ENCODE measurements around the gene SPESP1. TPM values are rescaled to one million over a fixed set of nuclear protein-coding genes. Genes with fewer than 3 reads are reported as not detected.
"Not testable (repeated sequence)": the region's sequence is repeated elsewhere in the genome, so short reads cannot be mapped to it uniquely, and the experiment has no call there.

Gene SPESP1
- polyA plus RNA-seq, 4 donors: 4.5 to 5.6 (median 5.3) TPM

- DNase-seq (ENCODE audit: low read depth in 4 of 4, low spot score in 2 of 4): no peak
Observed at GRCh38 chr15:68962465-68962864, 32.1 kb downstream of the SPESP1 start.

- not testable (repeated sequence) for DNase-seq (ENCODE audit: low read depth in 4 of 4, low spot score in 2 of 4)
Observed at GRCh38 chr15:68963719-68964118, 33.4 kb downstream of the SPESP1 start.

- no peak for DNase-seq (ENCODE audit: low read depth in 4 of 4, low spot score in 2 of 4)
Observed at GRCh38 chr15:68966996-68967395, 36.7 kb downstream of the SPESP1 start.

GRCh38 chr15:68967948-68968347 lies 37.6 kb downstream of the SPESP1 start:
- no peak for DNase-seq (ENCODE audit: low read depth in 4 of 4, low spot score in 2 of 4)

- no peak for DNase-seq (ENCODE audit: low read depth in 4 of 4, low spot score in 2 of 4)
Observed at GRCh38 chr15:68969298-68969697, 39.0 kb downstream of the SPESP1 start.

- DNase-seq (ENCODE audit: low read depth in 4 of 4, low spot score in 2 of 4): no peak
Observed at GRCh38 chr15:68972201-68973065, 42.1 kb downstream of the SPESP1 start.

GRCh38 chr15:68975651-68976160 lies 45.4 kb downstream of the SPESP1 start:
- DNase-seq (ENCODE audit: low read depth in 4 of 4, low spot score in 2 of 4): not testable (repeated sequence)

- DNase-seq (ENCODE audit: low read depth in 4 of 4, low spot score in 2 of 4): not testable (repeated sequence)
Observed at GRCh38 chr15:68977426-68977825, 47.1 kb downstream of the SPESP1 start.

GRCh38 chr15:68979006-68979405 lies 48.7 kb downstream of the SPESP1 start:
- no peak for DNase-seq (ENCODE audit: low read depth in 4 of 4, low spot score in 2 of 4)

- no peak for DNase-seq (ENCODE audit: low read depth in 4 of 4, low spot score in 2 of 4)
Observed at GRCh38 chr15:68979816-68980215, 49.5 kb downstream of the SPESP1 start.

- no peak for DNase-seq (ENCODE audit: low read depth in 4 of 4, low spot score in 2 of 4)
Observed at GRCh38 chr15:68980786-68981185, 50.5 kb downstream of the SPESP1 start.

- no peak for DNase-seq (ENCODE audit: low read depth in 4 of 4, low spot score in 2 of 4)
Observed at GRCh38 chr15:68981941-68982340, 51.6 kb downstream of the SPESP1 start.

GRCh38 chr15:68982976-68983563 lies 52.7 kb downstream of the SPESP1 start:
- DNase-seq (ENCODE audit: low read depth in 4 of 4, low spot score in 2 of 4): no peak

GRCh38 chr15:68983961-68984481 lies 53.7 kb downstream of the SPESP1 start:
- peak in 1 of 4 donors; percentile 36 for DNase-seq (ENCODE audit: low read depth in 4 of 4, low spot score in 2 of 4)

GRCh38 chr15:68984586-68984985 lies 54.3 kb downstream of the SPESP1 start:
- DNase-seq (ENCODE audit: low read depth in 4 of 4, low spot score in 2 of 4): no peak

GRCh38 chr15:68985361-68985891 lies 55.1 kb downstream of the SPESP1 start:
- DNase-seq (ENCODE audit: low read depth in 4 of 4, low spot score in 2 of 4): no peak

GRCh38 chr15:68986322-68986721 lies 56.0 kb downstream of the SPESP1 start:
- no peak for DNase-seq (ENCODE audit: low read depth in 4 of 4, low spot score in 2 of 4)

- no peak for DNase-seq (ENCODE audit: low read depth in 4 of 4, low spot score in 2 of 4)
Observed at GRCh38 chr15:68987120-68987519, 56.8 kb downstream of the SPESP1 start.

GRCh38 chr15:68987676-68988075 lies 57.4 kb downstream of the SPESP1 start:
- no peak for DNase-seq (ENCODE audit: low read depth in 4 of 4, low spot score in 2 of 4)

- DNase-seq (ENCODE audit: low read depth in 4 of 4, low spot score in 2 of 4): no peak
Observed at GRCh38 chr15:68989541-68990230, 59.4 kb downstream of the SPESP1 start.
